ENCODE measurements around the gene PPM1E.

GRCh38 chr17:58823051-58823525, 67.4 kb downstream of the PPM1E start:
- TF ChIP-seq CTCF (conservative IDR thresholded peaks at IDR 0.05; ENCODE audit: low read length): no peak
- no peak for TF ChIP-seq EZH2phosphoT487 (IDR thresholded peaks at IDR 0.05; ENCODE audit: borderline replicate concordance)

All from Loucy (cell line).